ENCODE results near the gene KIN.
"Not testable (repeated sequence)": the region's sequence is repeated elsewhere in the genome, so short reads cannot be mapped to it uniquely, and the experiment has no call there.

The KIN gene

GRCh38 chr10:7756360-7756992 lies 31.3 kb downstream of the KIN start:
- H3K36me3 ChIP-seq (ENCODE audit: control insufficient read depth, low read length) = peaks cover 48% of the 10 kb centered on the region
- no peaks in the 10 kb centered on the region for H3K79me2 ChIP-seq (ENCODE audit: control insufficient read depth, low read length)
- no peak overlapping the region for H3K4me2 ChIP-seq (ENCODE audit: low read length)
- H3F3A ChIP-seq (ENCODE audit: control insufficient read depth, insufficient read depth) = no peaks in the 10 kb centered on the region
- no peaks in the 10 kb centered on the region for H3K9me2 ChIP-seq (replicated peaks; ENCODE audit: control insufficient read depth, low read length)
- H4K20me1 ChIP-seq (ENCODE audit: control insufficient read depth, insufficient read depth, low read depth, low read length) = no peaks in the 10 kb centered on the region
- H3K27ac ChIP-seq (ENCODE audit: low read depth, low read length) = no peak overlapping the region
- TF ChIP-seq EZH2phosphoT487 (IDR thresholded peaks at IDR 0.05; ENCODE audit: borderline replicate concordance, low read length) (no peak), CTCF (IDR thresholded peaks at IDR 0.05; ENCODE audit: low read depth, low read length, poor library complexity, severe bottlenecking) (peak; percentile 68)
- no peak overlapping the region for H3K4me3 ChIP-seq (ENCODE audit: low read length)
- H3K9me3 ChIP-seq (ENCODE audit: control insufficient read depth, insufficient read depth, low read length) = no peaks in the 10 kb centered on the region
- no peaks in the 10 kb centered on the region for H3K27me3 ChIP-seq (ENCODE audit: control insufficient read depth, low read length)
- no peaks in the 10 kb centered on the region for H3K4me1 ChIP-seq (ENCODE audit: control insufficient read depth, low read length)

GRCh38 chr10:7755103-7755502 lies 32.7 kb downstream of the KIN start:
- H3K79me2 ChIP-seq (ENCODE audit: control insufficient read depth, low read length) = no peaks in the 10 kb centered on the region
- no peaks in the 10 kb centered on the region for H3K9me2 ChIP-seq (replicated peaks; ENCODE audit: control insufficient read depth, low read length)
- H4K20me1 ChIP-seq (ENCODE audit: control insufficient read depth, insufficient read depth, low read depth, low read length) = no peaks in the 10 kb centered on the region
- H3K4me1 ChIP-seq (ENCODE audit: control insufficient read depth, low read length) = no peaks in the 10 kb centered on the region
- peaks cover 42% of the 10 kb centered on the region for H3K36me3 ChIP-seq (ENCODE audit: control insufficient read depth, low read length)
- H3K27me3 ChIP-seq (ENCODE audit: control insufficient read depth, low read length) = no peaks in the 10 kb centered on the region
- TF ChIP-seq EZH2phosphoT487 (IDR thresholded peaks at IDR 0.05; ENCODE audit: borderline replicate concordance, low read length) (no peak), CTCF (IDR thresholded peaks at IDR 0.05; ENCODE audit: low read depth, low read length, poor library complexity, severe bottlenecking) (no peak)
- no peak overlapping the region for H3K4me2 ChIP-seq (ENCODE audit: low read length)
- no peaks in the 10 kb centered on the region for H3F3A ChIP-seq (ENCODE audit: control insufficient read depth, insufficient read depth)
- no peaks in the 10 kb centered on the region for H3K9me3 ChIP-seq (ENCODE audit: control insufficient read depth, insufficient read depth, low read length)
- H3K27ac ChIP-seq (ENCODE audit: low read depth, low read length) = no peak overlapping the region
- H3K4me3 ChIP-seq (ENCODE audit: low read length) = no peak overlapping the region

DNA sequence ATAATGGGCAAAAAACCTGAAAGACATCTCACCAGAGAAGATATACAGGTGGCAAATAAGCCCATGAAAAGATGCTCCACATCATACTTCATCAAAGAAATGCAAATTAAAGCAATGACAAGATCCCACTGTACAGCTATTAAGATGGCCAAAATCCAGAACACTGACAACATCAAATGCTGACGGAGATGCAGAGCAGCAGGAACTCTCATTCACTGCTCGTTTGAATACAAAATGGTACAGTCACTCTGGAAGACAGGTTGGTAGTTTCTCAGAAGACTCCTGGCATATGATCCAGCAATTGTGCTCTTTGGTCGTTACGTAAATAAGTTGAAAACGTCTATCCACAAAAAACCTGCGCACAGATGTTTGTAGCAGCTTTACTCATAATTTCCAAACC lies 35.5 kb downstream of the KIN start:
- H3K27me3 ChIP-seq (ENCODE audit: control insufficient read depth, low read length) = no peaks in the 10 kb centered on the region
- no peaks in the 10 kb centered on the region for H3K9me2 ChIP-seq (replicated peaks; ENCODE audit: control insufficient read depth, low read length)
- peaks cover 26% of the 10 kb centered on the region for H3K36me3 ChIP-seq (ENCODE audit: control insufficient read depth, low read length)
- H4K20me1 ChIP-seq (ENCODE audit: control insufficient read depth, insufficient read depth, low read depth, low read length) = no peaks in the 10 kb centered on the region
- no peak overlapping the region for H3K4me3 ChIP-seq (ENCODE audit: low read length)
- no peaks in the 10 kb centered on the region for H3K79me2 ChIP-seq (ENCODE audit: control insufficient read depth, low read length)
- no peaks in the 10 kb centered on the region for H3F3A ChIP-seq (ENCODE audit: control insufficient read depth, insufficient read depth)
- no peak overlapping the region for H3K4me2 ChIP-seq (ENCODE audit: low read length)
- no peaks in the 10 kb centered on the region for H3K4me1 ChIP-seq (ENCODE audit: control insufficient read depth, low read length)
- H3K9me3 ChIP-seq (ENCODE audit: control insufficient read depth, insufficient read depth, low read length) = no peaks in the 10 kb centered on the region
- H3K27ac ChIP-seq (ENCODE audit: low read depth, low read length) = no peak overlapping the region
- no peak for TF ChIP-seq EZH2phosphoT487 (IDR thresholded peaks at IDR 0.05; ENCODE audit: borderline replicate concordance, low read length)

- Histone ChIP-seq H3K4me3 (ENCODE audit: low read length) (no peak overlapping the region), H3K79me2 (ENCODE audit: control insufficient read depth, low read length) (no peaks in the 10 kb centered on the region), H3K27ac (ENCODE audit: low read depth, low read length) (no peak overlapping the region), H3K27me3 (ENCODE audit: control insufficient read depth, low read length) (no peaks in the 10 kb centered on the region), H4K20me1 (ENCODE audit: control insufficient read depth, insufficient read depth, low read depth, low read length) (no peaks in the 10 kb centered on the region), H3F3A (ENCODE audit: control insufficient read depth, insufficient read depth) (no peaks in the 10 kb centered on the region), H3K9me2 (replicated peaks; ENCODE audit: control insufficient read depth, low read length) (no peaks in the 10 kb centered on the region), H3K9me3 (ENCODE audit: control insufficient read depth, insufficient read depth, low read length) (no peaks in the 10 kb centered on the region), H3K4me1 (ENCODE audit: control insufficient read depth, low read length) (no peaks in the 10 kb centered on the region), H3K4me2 (ENCODE audit: low read length) (no peak overlapping the region), H3K36me3 (ENCODE audit: control insufficient read depth, low read length) (peaks cover 16% of the 10 kb centered on the region)
- no peak for TF ChIP-seq EZH2phosphoT487 (IDR thresholded peaks at IDR 0.05; ENCODE audit: borderline replicate concordance, low read length)
- TF ChIP-seq CTCF (IDR thresholded peaks at IDR 0.05; ENCODE audit: low read depth, low read length, poor library complexity, severe bottlenecking) = no peak
These were observed 37.6 kb downstream of the KIN start for GRCh38 chr10:7750222-7750621.

- not testable (repeated sequence) for H3K4me2 ChIP-seq (ENCODE audit: low read length); H3K9me2 ChIP-seq (replicated peaks; ENCODE audit: control insufficient read depth, low read length); H3K4me1 ChIP-seq (ENCODE audit: control insufficient read depth, low read length); H3K27me3 ChIP-seq (ENCODE audit: control insufficient read depth, low read length); H3K9me3 ChIP-seq (ENCODE audit: control insufficient read depth, insufficient read depth, low read length); H3K27ac ChIP-seq (ENCODE audit: low read depth, low read length); H4K20me1 ChIP-seq (ENCODE audit: control insufficient read depth, insufficient read depth, low read depth, low read length); H3K79me2 ChIP-seq (ENCODE audit: control insufficient read depth, low read length); H3K4me3 ChIP-seq (ENCODE audit: low read length); H3F3A ChIP-seq (ENCODE audit: control insufficient read depth, insufficient read depth)
- H3K36me3 ChIP-seq (ENCODE audit: control insufficient read depth, low read length) = peaks cover 12% of the 10 kb centered on the region
These were observed 39.2 kb downstream of the KIN start for GRCh38 chr10:7748637-7749036.

Data from DOHH2 (cell line).